Esophagus squamous epithelium (tissue), 4 donors: Measurements from ENCODE around the gene DEPDC4.
A peak's percentile ranks its signal among the peaks of the same experiment; 100 is the strongest.

Experiments
- CTCF ChIP-seq, 6 experiments: fragments of 450-650 bp in 4 of 6; fragments of 200-600 bp in 2 of 6; sonication (generic) in 2 of 6; IDR thresholded peaks; one replicate each; pipeline ENCODE4 v1.5.1; 2016 to 2019; ENCODE audit warnings: antibody characterized with exemption in 6 of 6, mild to moderate bottlenecking in 4 of 6, moderate library complexity in 4 of 6
- POLR2A ChIP-seq, 4 donors: fragments of 450-650 bp; IDR thresholded peaks; one replicate each; pipeline ENCODE4 v1.6.1; 2017; ENCODE audit warnings: antibody characterized with exemption in 4 of 4, mild to moderate bottlenecking in 4 of 4, moderate library complexity in 3 of 4

GRCh38 chr12:100234591-100235304 lies 32.1 kb downstream of the DEPDC4 start:
- peak; percentile 23 to 75 (median 60) for TF ChIP-seq CTCF (IDR thresholded peaks at IDR 0.05)
- no peak for TF ChIP-seq POLR2A (IDR thresholded peaks at IDR 0.05)
